Activated CD8-positive, alpha-beta T cell treated with anti-CD3 and anti-CD28 coated beads for 36 hours (primary cell): ENCODE results near the gene NKAIN2. TPM values are rescaled to one million over a fixed set of nuclear protein-coding genes. Genes with fewer than 3 reads are reported as not detected.

ENCODE experiments used
- ATAC-seq: fragments of 200-7000 bp; cut with Tn5 transposase; one replicate; pipeline ENCODE4 v1.10.0; 2021; ENCODE audit warnings: mild to moderate bottlenecking, moderate library complexity
- CTCF ChIA-PET: fragments of 350-600 bp; sonication (Branson Sonifier 250); formaldehyde crosslinking; loops from one replicate; lab custom pipeline; 2021; ENCODE audit warnings: antibody characterized with exemption; lab: Charles Lee
- POLR2A ChIA-PET: fragments of 350-600 bp; sonication (Branson Sonifier 250); formaldehyde crosslinking; loops from one replicate; lab custom pipeline; 2021; ENCODE audit warnings: antibody characterized with exemption; lab: Charles Lee
- DNase-seq: peaks from one replicate; pipeline ENCODE4 v3.0.0-alpha.2; 2020
- H3K27ac Mint-ChIP-seq: one replicate; pipeline ENCODE4 v1.8.0; 2021; ENCODE audit warnings: mild to moderate bottlenecking, mixed read lengths
- H3K27me3 Mint-ChIP-seq: one replicate; pipeline ENCODE4 v1.8.0; 2021; ENCODE audit warnings: mixed read lengths
- H3K36me3 Mint-ChIP-seq: one replicate; pipeline ENCODE4 v1.8.0; 2021; ENCODE audit warnings: low read depth, mixed read lengths
- H3K4me1 Mint-ChIP-seq: one replicate; pipeline ENCODE4 v1.8.0; 2021; ENCODE audit warnings: low read depth, mixed read lengths
- H3K4me3 Mint-ChIP-seq: one replicate; pipeline ENCODE4 v1.8.0; 2021; ENCODE audit warnings: mild to moderate bottlenecking, moderate library complexity, mixed read lengths
- H3K9me3 Mint-ChIP-seq: one replicate; pipeline ENCODE4 v1.8.0; 2021; ENCODE audit warnings: mixed read lengths
- CTCF ChIP-seq: fragments of 200-600 bp; IDR thresholded peaks from one replicate; pipeline ENCODE4 v1.8.0; 2022; ENCODE audit warnings: antibody characterized with exemption, mild to moderate bottlenecking
- intact Hi-C: fragments of 100-400 bp; cut with micrococcal nuclease; formaldehyde crosslinking; loops from one replicate; pipeline ENCODE4 v1.10.0; 2022
- total RNA-seq, 2 experiments: library from RNA; stranded (reverse); gene quantifications; one replicate each; pipeline ENCODE4 v1.2.3, GENCODE V29; 2021

The NKAIN2 gene
- total RNA-seq, 2 experiments from 2014 or later, result not detected

- TF ChIP-seq CTCF, result no peak
- H3K27me3 Mint-ChIP-seq, result no peaks in the 10 kb centered on the region
- no peak for ATAC-seq
- CTCF ChIA-PET, result no interaction called here
- H3K4me1 Mint-ChIP-seq, result no peaks in the 10 kb centered on the region
- H3K9me3 Mint-ChIP-seq, result no peaks in the 10 kb centered on the region
- H3K4me3 Mint-ChIP-seq, result no peak overlapping the region
- intact Hi-C loops, result no loop called here
- H3K36me3 Mint-ChIP-seq, result no peaks in the 10 kb centered on the region
- no peak for DNase-seq
- POLR2A ChIA-PET, result no interaction called here
- no peak overlapping the region for H3K27ac Mint-ChIP-seq
Measured at GRCh38 chr6:124254941-124255685, 451.4 kb downstream of the NKAIN2 start.

GRCh38 chr6:124260337-124260736 lies 456.7 kb downstream of the NKAIN2 start:
- intact Hi-C loops, result no loop called here
- H3K4me1 Mint-ChIP-seq, result no peaks in the 10 kb centered on the region
- TF ChIP-seq CTCF, result no peak
- H3K27ac Mint-ChIP-seq, result no peak overlapping the region
- H3K9me3 Mint-ChIP-seq, result no peaks in the 10 kb centered on the region
- H3K4me3 Mint-ChIP-seq, result no peak overlapping the region
- no peak for ATAC-seq
- ChIA-PET CTCF (no interaction called here), POLR2A (no interaction called here)
- no peaks in the 10 kb centered on the region for H3K36me3 Mint-ChIP-seq
- no peak for DNase-seq
- H3K27me3 Mint-ChIP-seq, result no peaks in the 10 kb centered on the region

- POLR2A ChIA-PET, result no interaction called here
- Mint-ChIP-seq H3K27me3 (no peaks in the 10 kb centered on the region), H3K4me3 (no peak overlapping the region), H3K4me1 (no peaks in the 10 kb centered on the region), H3K36me3 (no peaks in the 10 kb centered on the region), H3K27ac (no peak overlapping the region), H3K9me3 (peaks cover 2% of the 10 kb centered on the region)
- no peak for DNase-seq
- ATAC-seq, result no peak
- CTCF ChIA-PET, result no interaction called here
- intact Hi-C loops, result no loop called here
- TF ChIP-seq CTCF, result no peak
Measured at GRCh38 chr6:124269733-124270132, 466.1 kb downstream of the NKAIN2 start.

GRCh38 chr6:124273701-124274100 lies 470.0 kb downstream of the NKAIN2 start:
- no peak for ATAC-seq
- peaks cover 2% of the 10 kb centered on the region for H3K9me3 Mint-ChIP-seq
- POLR2A ChIA-PET, result no interaction called here
- intact Hi-C loops, result no loop called here
- TF ChIP-seq CTCF, result no peak
- no peak overlapping the region for H3K27ac Mint-ChIP-seq
- no peak for DNase-seq
- H3K36me3 Mint-ChIP-seq, result no peaks in the 10 kb centered on the region
- no peaks in the 10 kb centered on the region for H3K4me1 Mint-ChIP-seq
- H3K4me3 Mint-ChIP-seq, result no peak overlapping the region
- CTCF ChIA-PET, result no interaction called here
- H3K27me3 Mint-ChIP-seq, result no peaks in the 10 kb centered on the region

DNA sequence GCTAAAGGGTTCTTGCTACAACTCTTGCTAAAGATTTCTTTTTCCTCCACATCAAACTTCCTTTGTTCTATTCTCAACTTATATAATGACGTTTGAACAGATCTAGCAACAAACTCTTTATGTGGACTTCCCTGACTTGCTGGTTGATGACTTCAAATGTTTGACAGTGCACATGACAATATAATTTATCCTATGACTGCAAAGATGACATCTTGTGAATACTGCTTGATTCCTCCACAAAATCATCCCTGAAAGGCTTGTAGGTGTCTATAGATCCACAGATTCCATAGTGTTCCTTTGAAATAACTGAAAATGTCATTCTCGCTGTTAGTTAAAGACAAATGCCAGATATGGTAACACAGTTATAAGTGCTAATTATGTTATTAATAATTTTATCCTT lies 478.9 kb downstream of the NKAIN2 start:
- Mint-ChIP-seq H3K4me3 (no peak overlapping the region), H3K4me1 (no peaks in the 10 kb centered on the region), H3K27me3 (no peaks in the 10 kb centered on the region), H3K9me3 (no peaks in the 10 kb centered on the region), H3K36me3 (no peaks in the 10 kb centered on the region), H3K27ac (no peak overlapping the region)
- CTCF ChIA-PET, result no interaction called here
- intact Hi-C loops, result no loop called here
- POLR2A ChIA-PET, result no interaction called here
- no peak for TF ChIP-seq CTCF
- DNase-seq (no peak), ATAC-seq (no peak)
